Epithelial cell of umbilical artery (primary cell): ENCODE data around the gene AKT2. TPM values are rescaled to one million over a fixed set of nuclear protein-coding genes. Genes with fewer than 3 reads are reported as not detected.

ENCODE experiments used
- total RNA-seq: library from RNA; depleted of rRNA; stranded (reverse); fragments of >200 nt; gene quantifications from 2 replicates; pipeline ENCODE4 v1.2.3, GENCODE V29; 2014

AKT2 gene
- 27.0 and 43.3 TPM in 2 replicates for total RNA-seq

DNA sequence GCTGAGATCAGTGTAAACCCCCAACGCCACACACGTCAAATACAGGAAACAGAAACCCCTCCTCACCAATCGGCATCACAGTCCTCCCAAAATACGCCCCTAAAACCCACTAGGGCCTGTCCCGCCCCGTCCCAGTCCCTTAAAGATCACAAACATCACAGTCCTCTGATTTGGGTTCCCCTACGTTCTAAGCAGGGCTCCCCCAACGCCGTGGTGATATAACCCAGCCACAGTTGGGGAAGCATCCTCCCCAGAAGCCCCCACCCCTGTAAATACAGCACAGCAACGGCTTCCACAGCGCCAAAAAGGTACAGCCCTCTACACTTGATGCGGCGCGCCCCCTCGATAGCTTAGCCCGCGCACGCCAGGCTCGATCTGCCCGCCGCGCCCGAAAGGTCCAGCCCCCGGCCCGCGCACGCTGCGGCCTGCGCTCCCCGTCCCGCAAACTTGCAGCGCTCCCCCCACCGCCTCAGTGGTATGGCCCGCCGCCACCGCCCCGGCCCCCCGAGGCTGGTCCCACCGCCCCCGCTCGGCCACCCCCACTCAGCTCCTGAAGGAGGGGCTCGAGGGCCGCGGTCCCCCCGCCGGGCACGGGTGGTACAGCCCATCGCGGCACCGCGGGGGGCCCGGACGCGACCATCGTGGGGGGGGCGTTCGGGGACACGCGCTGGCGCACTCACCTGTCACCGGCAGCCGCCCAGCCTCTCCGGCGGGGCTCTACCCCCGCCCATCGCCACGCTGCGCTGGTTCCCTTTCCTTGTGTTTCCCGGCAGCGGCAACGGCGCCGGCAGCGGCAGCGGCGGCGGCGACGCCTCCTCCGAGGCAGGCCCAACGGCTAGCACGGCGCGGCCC lies at the start of gene AKT2:
TSS of gene AKT2 (minus strand) at position 845 of the 852 bp plus-strand sequence. CDS start 20,078 bp downstream, outside the sequence.

GRCh38 chr19:40217934-40218890 lies 66.9 kb downstream of the AKT2 start, which contains the start of gene TTC9B:
TSS of gene TTC9B (minus strand) at chr19:40218384. CDS start at chr19:40218381, 3 bp downstream.

GRCh38 chr19:40190891-40191835 lies 94.0 kb downstream of the AKT2 start, which contains the start of gene MAP3K10:
TSS of gene MAP3K10 (plus strand) at chr19:40191426. CDS start at chr19:40192032, 606 bp downstream.

Other genes with a start within 250 kb of the AKT2 start
- 7.5 and 21.7 TPM in 2 replicates for gene ZNF780B, start 229.1 kb downstream of the AKT2 start, total RNA-seq
- gene ZNF780A, start 194.4 kb downstream of the AKT2 start, total RNA-seq: 11.7 and 27.5 TPM in 2 replicates
- 6.1 and 6.5 TPM in 2 replicates for gene MAP3K10, start 93.9 kb downstream of the AKT2 start, total RNA-seq
- gene TTC9B, start 67.0 kb downstream of the AKT2 start, total RNA-seq: not detected in 2 replicates
- under 0.01 TPM in 1 of 2 replicates, not detected in the other for gene CCNP, start 58.7 kb downstream of the AKT2 start, total RNA-seq
- 4.4 and 5.2 TPM in 2 replicates for gene C19orf47, start 63.1 kb upstream of the AKT2 start, total RNA-seq
- gene PLD3, start 63.4 kb upstream of the AKT2 start, total RNA-seq: 97.4 and 136 TPM in 2 replicates
- under 0.01 TPM in 1 of 2 replicates, not detected in the other for gene HIPK4, start 104.8 kb upstream of the AKT2 start, total RNA-seq
- gene PRX, start 128.0 kb upstream of the AKT2 start, total RNA-seq: 0.65 and 1.1 TPM in 2 replicates
- 22.8 and 31.5 TPM in 2 replicates for gene SERTAD1, start 140.6 kb upstream of the AKT2 start, total RNA-seq
- gene SERTAD3, start 159.0 kb upstream of the AKT2 start, total RNA-seq: 19.8 and 23.7 TPM in 2 replicates
- 59.1 and 67.9 TPM in 2 replicates for gene BLVRB, start 180.4 kb upstream of the AKT2 start, total RNA-seq
- gene SPTBN4, start 181.7 kb upstream of the AKT2 start, total RNA-seq: under 0.01 TPM in 1 of 2 replicates, not detected in the other